Natural killer cell (primary cell): Measurements from ENCODE around the gene MAP2K7. TPM values are rescaled to one million over a fixed set of nuclear protein-coding genes. Genes with fewer than 3 reads are reported as not detected.
A peak's percentile ranks its signal among the peaks of the same experiment; 100 is the strongest.

Experiments used
- ATAC-seq, 3 donors: fragments of 150-1000 bp in 2 of 3; fragments of 200-7000 bp in 1 of 3; cut with Tn5 transposase; 1 replicate in 1 of 3; 2 replicates in 2 of 3; pipeline ENCODE4 v1.10.0; 2021; ENCODE audit warnings: mild to moderate bottlenecking in 2 of 3, moderate library complexity in 2 of 3
- DNase-seq, 2 donors: peaks; one replicate each; pipeline versions ENCODE4 v3.0.0 to v3.0.0-alpha.2; 2013 to 2021; ENCODE audit warnings: mixed read lengths in 1 of 2
- H3K27ac ChIP-seq: one replicate; pipeline ENCODE4 v1.5.1; 2013; ENCODE audit warnings: mild to moderate bottlenecking, low read length
- H3K27me3 ChIP-seq: one replicate; pipeline ENCODE4 v1.6.1; 2013; ENCODE audit warnings: low read length; ENCODE audit not compliant: control insufficient read depth, insufficient read depth
- H3K36me3 ChIP-seq: one replicate; pipeline ENCODE4 v1.6.1; 2013; ENCODE audit warnings: low read length; ENCODE audit not compliant: control insufficient read depth, insufficient read depth
- H3K4me1 ChIP-seq: one replicate; pipeline ENCODE4 v1.6.1; 2013; ENCODE audit warnings: low read length; ENCODE audit not compliant: control insufficient read depth, insufficient read depth
- H3K4me3 ChIP-seq: one replicate; pipeline ENCODE4 v1.5.1; 2013; ENCODE audit warnings: low read length
- H3K9me3 ChIP-seq: one replicate; pipeline ENCODE4 v1.6.1; 2013; ENCODE audit warnings: low read length; ENCODE audit not compliant: control insufficient read depth, insufficient read depth
- H3K27ac Mint-ChIP-seq, 2 donors: one replicate each; pipeline ENCODE4 v1.8.0; 2022; ENCODE audit warnings: mild to moderate bottlenecking in 2 of 2, mixed read lengths in 2 of 2, moderate library complexity in 1 of 2
- H3K27me3 Mint-ChIP-seq, 2 donors: one replicate each; pipeline ENCODE4 v1.8.0; 2022; ENCODE audit warnings: low read depth in 2 of 2, mixed read lengths in 2 of 2
- H3K36me3 Mint-ChIP-seq: one replicate; pipeline ENCODE4 v1.8.0; 2022; ENCODE audit warnings: mixed read lengths
- H3K4me1 Mint-ChIP-seq, 2 donors: one replicate each; pipeline ENCODE4 v1.8.0; 2022; ENCODE audit warnings: mixed read lengths in 2 of 2
- H3K4me3 Mint-ChIP-seq: one replicate; pipeline ENCODE4 v1.8.0; 2022; ENCODE audit warnings: mild to moderate bottlenecking, moderate library complexity, mixed read lengths
- H3K9me3 Mint-ChIP-seq, 2 donors: one replicate each; pipeline ENCODE4 v1.8.0; 2022; ENCODE audit warnings: mixed read lengths in 2 of 2
- WGBS: methylation state at CpG from one replicate; pipeline ENCODE4 v1.1.7; 2013; ENCODE audit warnings: missing lambda C conversion rate; ENCODE audit not compliant: insufficient coverage; 5-methylcytosine and 5-hydroxymethylcytosine counted together
- intact Hi-C: fragments of 100-400 bp; cut with micrococcal nuclease; formaldehyde crosslinking; loops from one replicate; pipeline ENCODE4 v1.14.2; 2022
- total RNA-seq, 4 donors: library from RNA; stranded (reverse); fragments of 120-200 nt in 1 of 4; gene quantifications; one replicate each; pipeline versions ENCODE4 v1.2.3 to v1.2.4, GENCODE V29; 2013 to 2022
- TF ChIP-seq, protein P1 (sequence below): fragments of 200-600 bp; IDR thresholded peaks from one replicate; pipeline ENCODE4 v1.8.0; 2022; ENCODE audit warnings: antibody characterized with exemption

Gene MAP2K7
- total RNA-seq, 3 donors from 2014 or later (not counting 1 experiment from before 2014, with no cell fraction given) = 131 to 218 (median 159) TPM

DNA sequence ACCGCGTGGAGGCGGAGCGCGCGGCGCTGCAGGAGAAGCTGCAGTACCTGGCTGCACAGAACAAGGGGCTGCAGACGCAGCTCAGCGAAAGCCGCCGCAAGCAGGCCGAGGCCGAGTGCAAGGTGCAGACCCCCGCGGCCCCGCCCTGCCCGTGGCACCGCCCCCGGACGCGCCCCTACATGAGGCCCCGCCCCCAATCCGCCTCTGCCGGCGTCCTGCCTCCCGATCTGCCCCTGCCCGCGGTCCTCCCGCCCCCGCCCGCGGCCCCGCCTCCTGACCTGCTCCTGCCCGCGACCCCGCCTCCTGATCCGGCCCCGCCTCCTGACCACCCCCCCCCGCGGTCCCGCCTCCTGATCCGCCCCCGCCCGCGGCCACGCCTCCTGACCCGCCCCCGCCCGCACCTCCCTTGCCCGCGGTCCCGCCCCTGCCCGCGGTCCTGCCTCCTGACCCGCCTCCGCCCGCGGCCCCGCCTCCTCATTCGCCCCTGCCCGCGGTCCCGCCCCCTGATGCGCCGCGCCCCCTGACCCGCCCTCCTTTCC, 41.2 kb upstream of the MAP2K7 start:
- Histone ChIP-seq H3K9me3 (peaks cover 4% of the 10 kb centered on the region), H3K4me1 (peaks cover 15% of the 10 kb centered on the region), H3K36me3 (no peaks in the 10 kb centered on the region), H3K27me3 (peaks cover 29% of the 10 kb centered on the region), H3K4me3 (peak overlapping the region; percentile 18), H3K27ac (no peak overlapping the region)
- peaks cover 9 to 21% of the 10 kb centered on the region in 2 donors for H3K27me3 Mint-ChIP-seq
- H3K4me3 Mint-ChIP-seq = no peak overlapping the region
- intact Hi-C loops = no loop called here
- DNase-seq (peak; percentile 56 to 79), ATAC-seq (peak; percentile 75 to 84 (median 80))
- no peaks in the 10 kb centered on the region for H3K36me3 Mint-ChIP-seq
- H3K4me1 Mint-ChIP-seq = peaks cover 0 to 6% of the 10 kb centered on the region in 2 donors
- no peaks in the 10 kb centered on the region for H3K9me3 Mint-ChIP-seq
- no peak overlapping the region for H3K27ac Mint-ChIP-seq
- TF ChIP-seq, protein P1, sequence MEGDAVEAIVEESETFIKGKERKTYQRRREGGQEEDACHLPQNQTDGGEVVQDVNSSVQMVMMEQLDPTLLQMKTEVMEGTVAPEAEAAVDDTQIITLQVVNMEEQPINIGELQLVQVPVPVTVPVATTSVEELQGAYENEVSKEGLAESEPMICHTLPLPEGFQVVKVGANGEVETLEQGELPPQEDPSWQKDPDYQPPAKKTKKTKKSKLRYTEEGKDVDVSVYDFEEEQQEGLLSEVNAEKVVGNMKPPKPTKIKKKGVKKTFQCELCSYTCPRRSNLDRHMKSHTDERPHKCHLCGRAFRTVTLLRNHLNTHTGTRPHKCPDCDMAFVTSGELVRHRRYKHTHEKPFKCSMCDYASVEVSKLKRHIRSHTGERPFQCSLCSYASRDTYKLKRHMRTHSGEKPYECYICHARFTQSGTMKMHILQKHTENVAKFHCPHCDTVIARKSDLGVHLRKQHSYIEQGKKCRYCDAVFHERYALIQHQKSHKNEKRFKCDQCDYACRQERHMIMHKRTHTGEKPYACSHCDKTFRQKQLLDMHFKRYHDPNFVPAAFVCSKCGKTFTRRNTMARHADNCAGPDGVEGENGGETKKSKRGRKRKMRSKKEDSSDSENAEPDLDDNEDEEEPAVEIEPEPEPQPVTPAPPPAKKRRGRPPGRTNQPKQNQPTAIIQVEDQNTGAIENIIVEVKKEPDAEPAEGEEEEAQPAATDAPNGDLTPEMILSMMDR = no peak
- WGBS = 2% methylated on average over 54 of the region's 67 CpGs

DNA sequence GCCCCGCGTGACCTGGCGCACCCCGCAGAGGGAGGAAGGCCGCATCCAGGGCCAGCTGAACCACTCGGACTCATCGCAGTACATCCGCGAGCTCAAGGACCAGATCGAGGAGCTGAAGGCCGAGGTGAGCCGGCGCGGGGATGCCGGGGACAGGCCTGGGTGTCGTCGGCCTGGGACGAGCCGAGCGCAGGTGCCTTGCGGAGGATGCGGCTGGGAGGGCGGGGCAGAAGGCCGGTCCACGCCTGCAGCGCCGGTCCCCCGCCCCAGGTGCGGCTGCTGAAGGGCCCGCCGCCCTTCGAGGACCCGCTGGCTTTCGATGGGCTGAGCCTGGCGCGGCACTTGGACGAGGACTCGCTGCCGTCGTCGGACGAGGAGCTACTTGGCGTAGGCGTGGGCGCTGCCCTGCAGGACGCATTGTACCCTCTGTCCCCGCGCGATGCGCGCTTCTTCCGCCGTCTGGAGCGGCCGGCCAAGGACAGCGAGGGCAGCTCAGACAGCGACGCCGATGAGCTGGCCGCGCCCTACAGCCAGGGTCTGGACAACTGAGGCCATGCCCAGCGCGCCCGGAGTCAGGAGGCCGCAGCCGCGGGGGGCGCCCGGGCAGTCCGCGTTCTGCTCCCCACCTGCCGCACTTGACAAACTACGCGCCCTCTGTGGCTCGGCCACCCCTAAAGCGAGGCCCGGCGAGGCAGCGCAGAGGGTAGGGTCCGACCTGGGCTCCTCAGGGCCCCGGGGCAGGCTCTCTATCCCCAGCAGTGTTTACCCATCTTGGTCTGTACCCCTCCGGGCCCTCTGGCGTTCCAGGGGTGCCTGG, 40.3 kb upstream of the MAP2K7 start:
- intact Hi-C loops = no loop called here
- peaks cover 9 to 21% of the 10 kb centered on the region in 2 donors for H3K27me3 Mint-ChIP-seq
- WGBS = 49% methylated on average over 83 of the region's 83 CpGs
- ATAC-seq = peak in 1 of 3 donors; percentile 3
- H3K27ac Mint-ChIP-seq = no peak overlapping the region
- peaks cover 4% of the 10 kb centered on the region for H3K9me3 ChIP-seq
- H3K4me1 Mint-ChIP-seq = peaks cover 0 to 8% of the 10 kb centered on the region in 2 donors
- no peaks in the 10 kb centered on the region for H3K36me3 Mint-ChIP-seq
- TF ChIP-seq, protein P1 = no peak
- peaks cover 19% of the 10 kb centered on the region for H3K4me1 ChIP-seq
- DNase-seq = peak in 1 of 2 donors; percentile 43
- H3K9me3 Mint-ChIP-seq = no peaks in the 10 kb centered on the region
- peaks cover 30% of the 10 kb centered on the region for H3K27me3 ChIP-seq
- no peak overlapping the region for H3K4me3 ChIP-seq
- H3K36me3 ChIP-seq = no peaks in the 10 kb centered on the region
- no peak overlapping the region for H3K27ac ChIP-seq
- H3K4me3 Mint-ChIP-seq = peak overlapping the region; percentile 37

DNA sequence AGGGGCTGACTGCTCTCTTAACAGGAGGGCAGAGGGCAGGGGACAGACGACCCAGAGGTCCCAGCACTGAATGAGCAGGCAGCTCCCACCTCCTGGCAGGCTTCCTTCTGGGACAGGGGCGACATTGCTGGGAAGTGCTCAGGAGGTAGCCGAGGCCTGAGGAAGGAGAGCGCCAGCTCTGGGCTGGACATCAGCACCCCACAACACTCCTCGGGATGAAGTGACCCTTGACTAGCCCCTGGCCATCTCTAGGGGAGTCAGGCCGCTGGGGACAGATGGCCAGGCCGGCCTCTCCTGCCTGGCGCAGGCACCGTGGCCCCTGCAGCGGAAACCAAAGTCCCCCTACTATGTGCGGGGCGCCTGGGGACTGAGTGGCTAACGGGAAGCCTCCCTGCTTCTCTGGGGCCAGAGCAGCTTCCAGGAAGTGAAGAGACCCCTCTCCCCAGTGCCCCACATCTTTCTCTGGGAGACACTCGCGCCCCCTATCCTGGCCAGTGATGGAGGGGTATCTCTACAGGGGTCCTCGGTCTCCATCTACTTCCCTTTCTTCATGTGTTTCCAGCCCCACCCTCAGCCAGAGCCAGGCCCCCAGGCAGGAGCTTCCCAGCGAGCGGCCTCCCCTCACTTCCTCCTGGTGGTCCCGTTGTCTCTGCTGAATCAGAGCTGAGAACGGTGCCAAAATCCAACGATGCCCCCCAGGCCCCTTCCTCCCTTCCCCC, 39.5 kb upstream of the MAP2K7 start:
- intact Hi-C loops = no loop called here
- Mint-ChIP-seq H3K4me1 (peaks cover 0 to 14% of the 10 kb centered on the region in 2 donors), H3K27me3 (peaks cover 9 to 21% of the 10 kb centered on the region in 2 donors), H3K9me3 (no peaks in the 10 kb centered on the region), H3K4me3 (peak overlapping the region; percentile 35), H3K36me3 (no peaks in the 10 kb centered on the region), H3K27ac (no peak overlapping the region)
- ATAC-seq (no peak), DNase-seq (no peak)
- Histone ChIP-seq H3K9me3 (peaks cover 4% of the 10 kb centered on the region), H3K27me3 (peaks cover 30% of the 10 kb centered on the region), H3K36me3 (no peaks in the 10 kb centered on the region), H3K27ac (no peak overlapping the region), H3K4me3 (no peak overlapping the region), H3K4me1 (peaks cover 26% of the 10 kb centered on the region)
- 57% methylated on average over 21 of the region's 21 CpGs for WGBS
- TF ChIP-seq, protein P1 = no peak
